Measurements from ENCODE around the gene ADGRL1.
A peak's percentile ranks its signal among the peaks of the same experiment; 100 is the strongest.

The ADGRL1 gene

DNA sequence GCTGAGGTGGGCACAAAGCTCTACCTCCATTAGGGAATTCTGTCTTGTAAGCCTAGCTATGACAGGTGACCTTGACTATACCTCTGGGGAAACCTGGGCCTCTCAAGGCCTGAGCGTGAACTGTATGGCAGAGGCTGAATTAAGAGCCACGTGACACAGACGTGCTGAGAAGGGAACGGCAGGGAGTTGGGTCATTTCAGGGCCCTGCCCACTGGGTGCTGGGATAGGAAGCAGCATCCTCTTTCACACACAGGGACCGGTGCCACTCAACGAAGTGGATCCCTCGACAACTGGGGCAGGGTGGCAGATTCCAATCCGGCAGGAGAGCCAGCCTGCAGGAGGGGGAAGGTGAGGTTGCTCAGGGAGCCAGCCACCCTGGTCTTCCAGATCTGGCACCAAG lies 78.8 kb downstream of the ADGRL1 start:
- H3K9ac ChIP-seq (ENCODE audit: low read depth, low read length) = no peak overlapping the region
- no peak overlapping the region for H3K27ac ChIP-seq (ENCODE audit: low read depth, low read length)
- H3K27me3 ChIP-seq (ENCODE audit: control insufficient read depth, insufficient read depth, low read length) = no peaks in the 10 kb centered on the region
- peaks cover 33% of the 10 kb centered on the region for H3K36me3 ChIP-seq (ENCODE audit: control insufficient read depth, insufficient read depth, low read length)
- H3K4me1 ChIP-seq (ENCODE audit: control insufficient read depth, insufficient read depth, low read length) = no peaks in the 10 kb centered on the region
- H3K9me3 ChIP-seq (ENCODE audit: control insufficient read depth, insufficient read depth, low read length) = no peaks in the 10 kb centered on the region
- H3K4me3 ChIP-seq (ENCODE audit: low read depth, low read length) = no peak overlapping the region

GRCh38 chr19:14122924-14123323 lies 83.0 kb downstream of the ADGRL1 start:
- peaks cover 36% of the 10 kb centered on the region for H3K36me3 ChIP-seq (ENCODE audit: control insufficient read depth, insufficient read depth, low read length)
- peaks cover 7% of the 10 kb centered on the region for H3K4me1 ChIP-seq (ENCODE audit: control insufficient read depth, insufficient read depth, low read length)
- no peak overlapping the region for H3K27ac ChIP-seq (ENCODE audit: low read depth, low read length)
- H3K9ac ChIP-seq (ENCODE audit: low read depth, low read length) = no peak overlapping the region
- H3K9me3 ChIP-seq (ENCODE audit: control insufficient read depth, insufficient read depth, low read length) = no peaks in the 10 kb centered on the region
- H3K4me3 ChIP-seq (ENCODE audit: low read depth, low read length) = no peak overlapping the region
- no peaks in the 10 kb centered on the region for H3K27me3 ChIP-seq (ENCODE audit: control insufficient read depth, insufficient read depth, low read length)

DNA sequence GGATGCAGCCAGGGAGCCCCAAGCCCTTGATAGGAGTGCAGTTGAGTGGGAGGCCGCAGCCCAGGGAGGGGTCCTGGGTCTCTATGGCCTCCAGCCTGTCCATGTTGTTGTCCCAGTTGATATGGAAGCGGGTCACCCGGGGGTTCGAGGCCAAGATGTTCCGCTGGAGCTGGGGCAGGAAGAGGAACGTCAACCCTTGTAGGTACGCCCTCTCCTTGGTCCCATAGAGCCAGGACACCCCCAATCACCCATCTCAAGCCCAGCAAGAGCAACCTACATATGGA lies 85.5 kb downstream of the ADGRL1 start:
- Histone ChIP-seq H3K36me3 (ENCODE audit: control insufficient read depth, insufficient read depth, low read length) (peaks cover 29% of the 10 kb centered on the region), H3K27ac (ENCODE audit: low read depth, low read length) (no peak overlapping the region), H3K9me3 (ENCODE audit: control insufficient read depth, insufficient read depth, low read length) (no peaks in the 10 kb centered on the region), H3K4me1 (ENCODE audit: control insufficient read depth, insufficient read depth, low read length) (peaks cover 10% of the 10 kb centered on the region), H3K9ac (ENCODE audit: low read depth, low read length) (no peak overlapping the region), H3K4me3 (ENCODE audit: low read depth, low read length) (no peak overlapping the region), H3K27me3 (ENCODE audit: control insufficient read depth, insufficient read depth, low read length) (no peaks in the 10 kb centered on the region)

DNA sequence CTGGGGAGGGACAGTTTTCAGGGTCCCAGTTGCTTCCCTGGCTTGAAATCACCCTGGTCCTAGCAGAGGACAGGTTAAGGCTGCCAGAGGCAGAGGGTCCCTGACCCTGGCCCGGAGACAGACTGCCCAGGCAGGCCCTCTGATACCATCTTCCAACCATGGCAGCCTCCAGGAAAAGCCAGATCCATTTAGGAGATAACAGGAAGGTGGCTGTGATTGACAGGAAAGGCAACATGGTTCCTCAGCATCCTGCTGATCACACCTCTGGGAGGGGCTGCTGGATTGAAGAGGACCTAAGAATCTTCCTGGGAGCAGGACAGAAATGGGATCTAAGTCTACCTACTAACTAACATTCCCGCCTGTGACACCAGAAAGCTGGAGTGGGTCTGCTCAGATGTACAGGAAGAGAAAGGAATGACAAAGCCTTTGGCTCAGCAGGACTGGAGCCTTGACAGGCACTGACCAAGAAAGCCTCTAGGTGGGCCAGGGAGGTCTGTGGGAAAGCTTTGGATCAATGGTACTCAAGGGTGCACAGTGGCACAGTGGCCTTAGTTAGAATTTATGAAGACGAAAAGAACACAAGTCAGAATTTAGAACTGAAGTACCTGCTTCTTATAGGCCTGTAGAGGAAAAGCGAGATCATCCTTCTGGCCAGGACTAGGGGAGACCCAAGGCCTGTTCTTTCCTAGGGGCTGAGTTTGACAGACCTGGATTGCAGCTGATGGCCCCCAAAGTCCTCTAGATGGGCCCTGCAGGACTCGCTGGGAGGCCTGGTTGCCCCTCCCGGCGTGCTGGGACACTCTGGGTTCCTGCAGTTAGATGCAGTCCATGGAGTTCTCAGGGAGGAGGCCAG lies 86.1 kb downstream of the ADGRL1 start:
- H3K4me3 ChIP-seq (ENCODE audit: low read depth, low read length) = no peak overlapping the region

DNA sequence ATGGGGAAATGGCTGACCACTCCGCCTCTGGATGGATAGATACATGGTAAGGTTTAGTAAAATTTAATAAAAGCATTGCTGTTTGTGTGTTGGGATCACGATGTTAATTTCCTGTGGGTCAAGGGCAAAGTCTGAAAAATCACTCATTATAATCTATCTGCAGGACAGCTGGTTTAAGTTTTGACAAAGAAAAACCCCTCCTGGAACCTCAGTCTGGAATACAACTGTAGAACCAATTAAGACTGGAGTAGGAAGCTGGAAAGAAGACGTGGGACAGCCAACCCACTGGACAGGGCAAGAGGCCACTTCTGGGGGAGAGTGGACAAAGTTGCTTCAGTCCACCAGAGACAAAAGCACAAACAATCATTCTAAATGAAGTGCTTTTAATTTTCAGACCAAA lies 86.8 kb downstream of the ADGRL1 start:
- peak overlapping the region; percentile 83 for H3K27ac ChIP-seq (ENCODE audit: low read depth, low read length)
- no peaks in the 10 kb centered on the region for H3K27me3 ChIP-seq (ENCODE audit: control insufficient read depth, insufficient read depth, low read length)
- peaks cover 10% of the 10 kb centered on the region for H3K4me1 ChIP-seq (ENCODE audit: control insufficient read depth, insufficient read depth, low read length)
- peaks cover 17% of the 10 kb centered on the region for H3K36me3 ChIP-seq (ENCODE audit: control insufficient read depth, insufficient read depth, low read length)
- H3K9me3 ChIP-seq (ENCODE audit: control insufficient read depth, insufficient read depth, low read length) = no peaks in the 10 kb centered on the region
- no peak overlapping the region for H3K4me3 ChIP-seq (ENCODE audit: low read depth, low read length)
- no peak overlapping the region for H3K9ac ChIP-seq (ENCODE audit: low read depth, low read length)

More for the DNA sequence above, 86.1 kb downstream of the ADGRL1 start:
- Histone ChIP-seq H3K36me3 (ENCODE audit: control insufficient read depth, insufficient read depth, low read length) (peaks cover 24% of the 10 kb centered on the region), H3K27me3 (ENCODE audit: control insufficient read depth, insufficient read depth, low read length) (no peaks in the 10 kb centered on the region), H3K9ac (ENCODE audit: low read depth, low read length) (no peak overlapping the region), H3K4me1 (ENCODE audit: control insufficient read depth, insufficient read depth, low read length) (peaks cover 10% of the 10 kb centered on the region), H3K9me3 (ENCODE audit: control insufficient read depth, insufficient read depth, low read length) (no peaks in the 10 kb centered on the region), H3K27ac (ENCODE audit: low read depth, low read length) (no peak overlapping the region)

DNA sequence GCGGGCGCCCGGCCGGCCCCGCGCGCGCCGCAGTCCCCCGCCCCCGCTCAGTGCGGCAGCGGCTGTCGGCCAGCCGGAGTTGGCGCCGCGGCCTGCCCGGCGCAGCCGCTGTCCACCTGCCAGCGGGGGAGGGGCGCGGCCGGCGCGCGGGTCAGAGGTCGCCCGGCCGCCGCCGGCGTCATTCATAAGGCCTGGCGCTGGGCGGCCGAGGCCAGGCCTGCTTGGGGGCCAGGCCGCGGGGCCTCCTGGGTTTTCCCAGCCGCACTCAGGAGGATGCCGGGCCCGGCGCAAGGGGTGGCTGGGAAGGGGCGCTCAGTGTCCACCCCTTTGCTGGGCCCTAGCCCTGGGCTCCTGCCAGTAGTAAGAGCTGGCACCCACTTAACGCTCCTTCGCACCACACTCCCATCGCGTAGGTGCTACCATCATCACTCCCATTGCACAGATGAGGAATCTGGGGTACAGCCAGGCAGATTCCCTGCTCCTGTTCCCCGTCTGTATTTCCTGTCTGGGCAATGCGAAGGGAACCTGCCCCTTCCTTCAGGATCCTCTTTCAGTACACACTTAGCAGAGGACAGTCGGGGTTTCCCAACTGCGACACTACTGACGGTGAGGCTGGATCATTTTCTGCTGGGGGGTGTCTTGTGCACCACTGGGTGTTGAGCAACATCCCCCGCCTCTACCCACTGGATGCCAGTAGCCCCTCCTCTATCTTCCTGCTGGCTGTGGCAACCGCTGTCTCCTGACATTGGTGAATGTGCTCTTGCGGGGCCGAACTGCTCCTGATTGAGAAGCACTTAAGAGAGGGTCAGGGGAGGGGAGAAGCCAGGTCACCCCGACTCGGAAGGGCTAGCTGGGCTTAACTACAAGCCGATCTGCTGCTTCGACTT lies 87.6 kb downstream of the ADGRL1 start:
- H3K36me3 ChIP-seq (ENCODE audit: control insufficient read depth, insufficient read depth, low read length) = peaks cover 17% of the 10 kb centered on the region
- H3K4me3 ChIP-seq (ENCODE audit: low read depth, low read length) = peak overlapping the region; percentile 67
- H3K27me3 ChIP-seq (ENCODE audit: control insufficient read depth, insufficient read depth, low read length) = no peaks in the 10 kb centered on the region
- H3K9ac ChIP-seq (ENCODE audit: low read depth, low read length) = peak overlapping the region; percentile 53; the same call in 1 of the 2 replicates
- peak overlapping the region; percentile 83 for H3K27ac ChIP-seq (ENCODE audit: low read depth, low read length)
- H3K9me3 ChIP-seq (ENCODE audit: control insufficient read depth, insufficient read depth, low read length) = no peaks in the 10 kb centered on the region
- peaks cover 13% of the 10 kb centered on the region for H3K4me1 ChIP-seq (ENCODE audit: control insufficient read depth, insufficient read depth, low read length)

- Histone ChIP-seq H3K9me3 (ENCODE audit: control insufficient read depth, insufficient read depth, low read length) (no peaks in the 10 kb centered on the region), H3K4me1 (ENCODE audit: control insufficient read depth, insufficient read depth, low read length) (peaks cover 20% of the 10 kb centered on the region), H3K27me3 (ENCODE audit: control insufficient read depth, insufficient read depth, low read length) (no peaks in the 10 kb centered on the region), H3K4me3 (ENCODE audit: low read depth, low read length) (peak within 1 kb of the TSS; percentile 71), H3K27ac (ENCODE audit: low read depth, low read length) (peak within 1 kb of the TSS; percentile 83), H3K36me3 (ENCODE audit: control insufficient read depth, insufficient read depth, low read length) (peaks cover 13% of the 10 kb centered on the region), H3K9ac (ENCODE audit: low read depth, low read length) (peak within 1 kb of the TSS; percentile 53; the same call in 1 of the 2 replicates)
These were observed 88.3 kb downstream of the ADGRL1 start, which contains the start of gene PRKACA for GRCh38 chr19:14117668-14118164. TSS of gene PRKACA (minus strand) at chr19:14117762. CDS start at chr19:14117547, 215 bp downstream.

DNA sequence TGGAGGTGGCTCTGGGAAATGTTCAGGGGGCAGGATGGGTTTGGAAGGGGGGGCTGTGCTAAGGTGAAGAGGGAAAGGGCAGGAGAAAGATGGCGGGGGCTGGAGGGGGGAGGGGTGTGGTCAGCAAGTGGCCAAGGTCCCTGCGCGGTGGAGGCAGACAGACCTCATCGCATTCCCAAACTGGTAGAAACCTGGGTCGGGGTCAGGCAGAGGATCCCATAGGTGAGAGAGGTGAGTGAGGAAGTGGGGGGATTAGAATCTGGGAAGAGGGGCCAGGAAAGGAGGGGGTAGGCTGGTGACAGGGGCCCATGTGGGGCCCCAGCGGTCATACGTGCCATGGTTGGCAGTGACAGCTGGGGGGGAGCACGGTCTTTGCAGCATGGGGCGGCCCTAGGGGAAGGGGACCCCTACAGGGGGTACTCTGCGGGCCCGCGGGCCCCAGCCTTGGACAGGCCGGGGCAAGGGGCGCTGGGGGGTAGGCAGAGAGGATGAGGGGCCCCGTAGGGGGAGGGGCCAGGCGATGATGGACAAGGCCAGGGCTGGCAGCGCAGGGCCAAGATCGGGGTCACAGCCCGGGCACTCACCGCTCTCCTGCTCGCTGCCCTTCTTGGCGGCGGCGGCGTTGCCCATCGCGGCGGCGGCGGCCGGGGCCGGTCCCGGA lies 88.9 kb downstream of the ADGRL1 start:
- peak overlapping the region; percentile 71 for H3K4me3 ChIP-seq (ENCODE audit: low read depth, low read length)
- no peak overlapping the region for H3K27ac ChIP-seq (ENCODE audit: low read depth, low read length)
- no peaks in the 10 kb centered on the region for H3K9me3 ChIP-seq (ENCODE audit: control insufficient read depth, insufficient read depth, low read length)
- peaks cover 11% of the 10 kb centered on the region for H3K36me3 ChIP-seq (ENCODE audit: control insufficient read depth, insufficient read depth, low read length)
- H3K27me3 ChIP-seq (ENCODE audit: control insufficient read depth, insufficient read depth, low read length) = no peaks in the 10 kb centered on the region
- peaks cover 25% of the 10 kb centered on the region for H3K4me1 ChIP-seq (ENCODE audit: control insufficient read depth, insufficient read depth, low read length)
- no peak overlapping the region for H3K9ac ChIP-seq (ENCODE audit: low read depth, low read length)

GRCh38 chr19:14116525-14116917 lies 89.4 kb downstream of the ADGRL1 start:
- H3K9me3 ChIP-seq (ENCODE audit: control insufficient read depth, insufficient read depth, low read length) = no peaks in the 10 kb centered on the region
- H3K27me3 ChIP-seq (ENCODE audit: control insufficient read depth, insufficient read depth, low read length) = no peaks in the 10 kb centered on the region
- H3K9ac ChIP-seq (ENCODE audit: low read depth, low read length) = no peak overlapping the region
- H3K27ac ChIP-seq (ENCODE audit: low read depth, low read length) = no peak overlapping the region
- H3K4me1 ChIP-seq (ENCODE audit: control insufficient read depth, insufficient read depth, low read length) = peaks cover 30% of the 10 kb centered on the region
- peaks cover 10% of the 10 kb centered on the region for H3K36me3 ChIP-seq (ENCODE audit: control insufficient read depth, insufficient read depth, low read length)
- peak overlapping the region; percentile 71 for H3K4me3 ChIP-seq (ENCODE audit: low read depth, low read length)

GRCh38 chr19:14115756-14116155 lies 90.2 kb downstream of the ADGRL1 start:
- H3K4me1 ChIP-seq (ENCODE audit: control insufficient read depth, insufficient read depth, low read length) = peaks cover 30% of the 10 kb centered on the region
- no peak overlapping the region for H3K9ac ChIP-seq (ENCODE audit: low read depth, low read length)
- H3K9me3 ChIP-seq (ENCODE audit: control insufficient read depth, insufficient read depth, low read length) = no peaks in the 10 kb centered on the region
- no peaks in the 10 kb centered on the region for H3K27me3 ChIP-seq (ENCODE audit: control insufficient read depth, insufficient read depth, low read length)
- H3K27ac ChIP-seq (ENCODE audit: low read depth, low read length) = no peak overlapping the region
- H3K4me3 ChIP-seq (ENCODE audit: low read depth, low read length) = no peak overlapping the region
- H3K36me3 ChIP-seq (ENCODE audit: control insufficient read depth, insufficient read depth, low read length) = peaks cover 7% of the 10 kb centered on the region

Data from HUES48 (cell line).